Thyroid gland (tissue), 4 donors: ENCODE data around the gene TLR3. TPM values are rescaled to one million over a fixed set of nuclear protein-coding genes. Genes with fewer than 3 reads are reported as not detected.

Experiments
- DNase-seq, 2 donors: peaks; one replicate each; pipeline ENCODE4 v3.0.0-alpha.2; 2019
- H3K27ac ChIP-seq, 3 donors: fragments of 200-600 bp; sonication (generic); 1 replicate in 2 of 3; 2 replicates in 1 of 3; pipeline ENCODE4 v1.5.1; 2016 to 2019; ENCODE audit warnings: mild to moderate bottlenecking in 1 of 3, moderate library complexity in 1 of 3
- H3K27me3 ChIP-seq: fragments of 200-600 bp; sonication (generic); one replicate; pipeline ENCODE4 v1.5.1; 2019
- H3K36me3 ChIP-seq, 2 donors: fragments of 200-600 bp; sonication (generic); one replicate each; pipeline ENCODE4 v1.5.1; 2016 to 2019
- H3K4me1 ChIP-seq, 2 donors: fragments of 200-600 bp; sonication (generic); one replicate each; pipeline ENCODE4 v1.5.1; 2017 to 2019
- H3K4me3 ChIP-seq, 3 donors: fragments of 200-600 bp; sonication (generic); replicated peaks in 1 of 3; 1 replicate in 2 of 3; 2 replicates in 1 of 3; pipeline ENCODE4 v1.5.1; 2016; ENCODE audit warnings: mild to moderate bottlenecking in 1 of 3
- H3K9me3 ChIP-seq: fragments of 200-600 bp; sonication (generic); one replicate; pipeline ENCODE4 v1.5.1; 2017
- CTCF ChIP-seq, 6 experiments: fragments of 200-600 bp in 3 of 6; fragments of 450-650 bp in 3 of 6; sonication (generic) in 3 of 6; IDR thresholded peaks; one replicate each; pipeline ENCODE4 v1.5.1; 2016 to 2019; ENCODE audit warnings: antibody characterized with exemption in 6 of 6, mild to moderate bottlenecking in 2 of 6, inconsistent platforms in 1 of 6, moderate library complexity in 1 of 6
- POLR2A ChIP-seq, 2 donors: fragments of 450-650 bp; IDR thresholded peaks; one replicate each; pipeline ENCODE4 v1.6.1; 2017; ENCODE audit warnings: antibody characterized with exemption in 2 of 2, mild to moderate bottlenecking in 2 of 2, moderate library complexity in 1 of 2
- WGBS, 2 donors: methylation state at CpG; one replicate each; pipeline ENCODE4 v1.1.5; 2017; 5-methylcytosine and 5-hydroxymethylcytosine counted together
- intact Hi-C: fragments of 100-400 bp; cut with DNase I; formaldehyde crosslinking; loops from one replicate; pipeline ENCODE4 v1.15.1; 2023
- total RNA-seq, 4 donors: library from RNA; depleted of rRNA; stranded (reverse); fragments of >200 nt; gene quantifications; one replicate each; pipeline ENCODE4 v1.2.3, GENCODE V29; 2016

TLR3 gene
- total RNA-seq, 4 donors from 2014 or later = 6.5 to 13.1 (median 10.0) TPM

- DNase-seq = no peak
- TF ChIP-seq POLR2A (IDR thresholded peaks at IDR 0.05) (no peak), CTCF (IDR thresholded peaks at IDR 0.05) (no peak)
- Histone ChIP-seq H3K4me3 (no peak overlapping the region), H3K4me1 (no peaks in the 10 kb centered on the region), H3K27me3 (no peaks in the 10 kb centered on the region), H3K9me3 (no peaks in the 10 kb centered on the region), H3K36me3 (no peaks in the 10 kb centered on the region), H3K27ac (no peak overlapping the region)
- 82 to 84% methylated on average over 10 to 11 of the region's 11 CpGs for WGBS, 2 donors
- intact Hi-C loops = no loop called here
Measured at GRCh38 chr4:186078981-186079638, 10.2 kb downstream of the TLR3 start.

- TF ChIP-seq POLR2A (IDR thresholded peaks at IDR 0.05) (no peak), CTCF (IDR thresholded peaks at IDR 0.05) (no peak)
- Histone ChIP-seq H3K9me3 (no peaks in the 10 kb centered on the region), H3K36me3 (no peaks in the 10 kb centered on the region), H3K27me3 (no peaks in the 10 kb centered on the region), H3K4me3 (no peak overlapping the region), H3K27ac (no peak overlapping the region), H3K4me1 (no peaks in the 10 kb centered on the region)
- intact Hi-C loops = no loop called here
- 82 to 86% methylated on average over 9 of the region's 9 CpGs for WGBS, 2 donors
- DNase-seq = no peak
Measured at GRCh38 chr4:186079694-186080093, 10.7 kb downstream of the TLR3 start.

GRCh38 chr4:186081202-186081807 is 12.3 kb downstream of the TLR3 start:
- H3K4me1 ChIP-seq = no peaks in the 10 kb centered on the region
- WGBS, 2 donors = 76 to 82% methylated on average over 15 of the region's 15 CpGs
- intact Hi-C loops = no loop called here
- H3K27me3 ChIP-seq = no peaks in the 10 kb centered on the region
- H3K9me3 ChIP-seq = no peaks in the 10 kb centered on the region
- H3K4me3 ChIP-seq = no peak overlapping the region
- H3K27ac ChIP-seq = no peak overlapping the region
- no peak for DNase-seq
- TF ChIP-seq POLR2A (IDR thresholded peaks at IDR 0.05) (no peak), CTCF (IDR thresholded peaks at IDR 0.05) (no peak)
- H3K36me3 ChIP-seq = no peaks in the 10 kb centered on the region

- H3K4me1 ChIP-seq = no peaks in the 10 kb centered on the region
- WGBS, 2 donors = 85 to 88% methylated on average over 4 of the region's 4 CpGs
- H3K27me3 ChIP-seq = no peaks in the 10 kb centered on the region
- intact Hi-C loops = no loop called here
- TF ChIP-seq CTCF (IDR thresholded peaks at IDR 0.05) (no peak), POLR2A (IDR thresholded peaks at IDR 0.05) (no peak)
- H3K27ac ChIP-seq = no peak overlapping the region
- H3K9me3 ChIP-seq = no peaks in the 10 kb centered on the region
- no peak for DNase-seq
- no peaks in the 10 kb centered on the region for H3K36me3 ChIP-seq
- no peak overlapping the region for H3K4me3 ChIP-seq
Measured at GRCh38 chr4:186082221-186082620, 13.3 kb downstream of the TLR3 start.

GRCh38 chr4:186088523-186088922 is 19.6 kb downstream of the TLR3 start:
- Histone ChIP-seq H3K27me3 (no peaks in the 10 kb centered on the region), H3K4me1 (no peaks in the 10 kb centered on the region), H3K9me3 (no peaks in the 10 kb centered on the region), H3K27ac (no peak overlapping the region), H3K4me3 (no peak overlapping the region), H3K36me3 (no peaks in the 10 kb centered on the region)
- intact Hi-C loops = no loop called here
- no peak for DNase-seq
- TF ChIP-seq POLR2A (IDR thresholded peaks at IDR 0.05) = no peak
- no peak for TF ChIP-seq CTCF (IDR thresholded peaks at IDR 0.05)
